RWPE2 (cell line): ENCODE measurements around the gene LRIG1.

ENCODE experiments used
- ATAC-seq: fragments of 200-7000 bp; cut with Tn5 transposase; 3 replicates; pipeline ENCODE4 v1.9.1; 2021; ENCODE audit warnings: low read depth
- DNase-seq: peaks from one replicate; pipeline ENCODE4 v3.0.0-alpha.2; 2020; ENCODE audit warnings: low spot score
- H3K27ac ChIP-seq: fragments of 450-650 bp; 2 replicates; pipeline ENCODE4 v1.5.1; 2017; ENCODE audit warnings: mild to moderate bottlenecking; ENCODE audit not compliant: poor library complexity, severe bottlenecking
- H3K27me3 ChIP-seq: fragments of 250-450 bp; sonication (Bioruptor Pico); 2 replicates; pipeline ENCODE4 v1.5.1; 2021; ENCODE audit warnings: mild to moderate bottlenecking, moderate library complexity; ENCODE audit not compliant: insufficient read depth, poor library complexity, severe bottlenecking
- H3K36me3 ChIP-seq: fragments of 250-450 bp; sonication (Bioruptor Pico); 2 replicates; pipeline ENCODE4 v1.5.1; 2020; ENCODE audit warnings: low read depth, mild to moderate bottlenecking, moderate library complexity
- H3K4me1 ChIP-seq: fragments of 250-450 bp; sonication (Bioruptor Pico); 2 replicates; pipeline ENCODE4 v1.5.1; 2021; ENCODE audit warnings: mild to moderate bottlenecking, moderate library complexity; ENCODE audit not compliant: insufficient read depth, poor library complexity, severe bottlenecking
- H3K4me3 ChIP-seq: fragments of 250-450 bp; sonication (Bioruptor Pico); 2 replicates; pipeline ENCODE4 v1.5.1; 2021; ENCODE audit warnings: mild to moderate bottlenecking, moderate library complexity; ENCODE audit not compliant: severe bottlenecking
- H3K9me3 ChIP-seq: fragments of 250-450 bp; sonication (Bioruptor Pico); 2 replicates; pipeline ENCODE4 v1.5.1; 2021; ENCODE audit warnings: mild to moderate bottlenecking, moderate library complexity; ENCODE audit not compliant: severe bottlenecking
- CTCF ChIP-seq: fragments of 450-650 bp; IDR thresholded peaks from one replicate; pipeline ENCODE4 v1.5.1; 2017; ENCODE audit warnings: mild to moderate bottlenecking, moderate library complexity; ENCODE audit not compliant: poor library complexity, severe bottlenecking

The LRIG1 gene

DNA sequence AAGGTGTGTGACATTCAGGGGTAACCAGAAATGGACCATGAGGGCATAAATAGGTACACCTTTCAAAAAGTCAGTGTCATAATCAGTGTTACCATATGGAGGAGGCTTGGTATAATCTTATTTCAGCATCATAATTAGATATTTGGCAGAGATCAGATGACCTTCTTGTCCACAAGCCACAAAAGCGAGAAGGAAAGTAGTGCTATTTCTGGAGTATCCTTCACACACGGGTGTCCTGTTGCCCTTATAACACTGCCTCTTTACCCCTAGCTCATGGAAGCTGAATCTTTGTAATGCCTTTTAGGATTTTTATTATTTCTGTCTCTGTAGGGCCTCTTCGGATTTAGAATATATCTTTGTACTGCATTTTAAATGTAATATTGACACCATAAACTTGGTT is 132.8 kb downstream of the LRIG1 start:
- H3K4me1 ChIP-seq = no peaks in the 10 kb centered on the region
- TF ChIP-seq CTCF = no peak
- ATAC-seq = no peak

GRCh38 chr3:66366747-66367146 is 134.1 kb downstream of the LRIG1 start:
- TF ChIP-seq CTCF = no peak
- Histone ChIP-seq H3K4me1 (no peaks in the 10 kb centered on the region), H3K9me3 (no peaks in the 10 kb centered on the region), H3K27me3 (no peaks in the 10 kb centered on the region), H3K27ac (no peak overlapping the region), H3K36me3 (no peaks in the 10 kb centered on the region), H3K4me3 (no peak overlapping the region)
- DNase-seq (no peak), ATAC-seq (no peak)

More for the DNA sequence above, 132.8 kb downstream of the LRIG1 start:
- Histone ChIP-seq H3K27ac (no peak overlapping the region), H3K4me3 (no peak overlapping the region), H3K36me3 (no peaks in the 10 kb centered on the region), H3K27me3 (no peaks in the 10 kb centered on the region), H3K9me3 (no peaks in the 10 kb centered on the region)
- DNase-seq = no peak

- DNase-seq = no peak
- no peaks in the 10 kb centered on the region for H3K36me3 ChIP-seq
These were observed 135.7 kb downstream of the LRIG1 start for GRCh38 chr3:66365080-66365479.

GRCh38 chr3:66363148-66363547 is 137.7 kb downstream of the LRIG1 start:
- H3K9me3 ChIP-seq = no peaks in the 10 kb centered on the region
- H3K27ac ChIP-seq = no peak overlapping the region
- no peaks in the 10 kb centered on the region for H3K4me1 ChIP-seq
- DNase-seq = no peak
- no peak for ATAC-seq
- no peak for TF ChIP-seq CTCF
- H3K27me3 ChIP-seq = no peaks in the 10 kb centered on the region
- H3K36me3 ChIP-seq = no peaks in the 10 kb centered on the region
- no peak overlapping the region for H3K4me3 ChIP-seq

More at GRCh38 chr3:66365080-66365479, 135.7 kb downstream of the LRIG1 start:
- TF ChIP-seq CTCF = no peak
- no peak for ATAC-seq
- Histone ChIP-seq H3K9me3 (no peaks in the 10 kb centered on the region), H3K27ac (no peak overlapping the region), H3K27me3 (no peaks in the 10 kb centered on the region), H3K4me1 (no peaks in the 10 kb centered on the region), H3K4me3 (no peak overlapping the region)

DNA sequence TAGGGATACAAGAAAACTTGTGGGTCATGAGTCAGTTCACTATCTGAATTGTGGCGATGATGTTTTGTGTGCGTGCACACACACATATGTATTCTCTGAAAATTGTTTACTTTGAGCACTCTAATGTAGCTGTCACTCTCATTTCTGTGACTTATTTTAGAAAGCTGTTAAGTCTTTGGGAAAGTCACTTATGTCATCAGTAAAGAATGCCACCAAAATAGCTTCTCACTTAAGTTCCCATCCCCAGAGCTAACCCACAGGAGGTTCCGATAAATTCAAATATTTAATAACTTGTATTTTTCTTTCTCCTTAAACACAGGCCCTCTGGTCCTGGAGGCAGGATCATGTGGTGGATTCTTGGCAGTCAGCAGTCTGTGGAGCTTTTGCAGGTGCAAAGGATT is 138.3 kb downstream of the LRIG1 start:
- Histone ChIP-seq H3K4me3 (no peak overlapping the region), H3K27me3 (no peaks in the 10 kb centered on the region), H3K36me3 (no peaks in the 10 kb centered on the region), H3K4me1 (no peaks in the 10 kb centered on the region), H3K9me3 (no peaks in the 10 kb centered on the region), H3K27ac (no peak overlapping the region)
- TF ChIP-seq CTCF = no peak
- ATAC-seq (no peak), DNase-seq (no peak)
